Urinary bladder (tissue), 4 donors: ENCODE data around the gene VRK1. TPM values are rescaled to one million over a fixed set of nuclear protein-coding genes. Genes with fewer than 3 reads are reported as not detected.

Experiments used
- DNase-seq: peaks from one replicate; pipeline ENCODE4 v3.0.0-alpha.2; 2015; ENCODE audit errors: extremely low spot score
- H3K27ac ChIP-seq: one replicate; pipeline ENCODE4 v1.5.1; 2013; ENCODE audit warnings: low read depth, mild to moderate bottlenecking, moderate library complexity
- H3K36me3 ChIP-seq: one replicate; pipeline ENCODE4 v1.6.1; 2013; ENCODE audit warnings: mild to moderate bottlenecking, moderate library complexity; ENCODE audit not compliant: insufficient read depth
- H3K4me1 ChIP-seq: one replicate; pipeline ENCODE4 v1.6.1; 2013; ENCODE audit warnings: mild to moderate bottlenecking, moderate library complexity; ENCODE audit not compliant: insufficient read depth
- H3K4me3 ChIP-seq: one replicate; pipeline ENCODE4 v1.5.1; 2013; ENCODE audit warnings: low read depth, low read length
- WGBS: extraction: QIAGEN DNeasy Blood & Tissue Kit; methylation state at CpG from one replicate; pipeline ENCODE4 v1.1.7; 2013; 5-methylcytosine and 5-hydroxymethylcytosine counted together
- polyA plus RNA-seq: library from polyadenylated mRNA; stranded (reverse); fragments of 200-250 nt; gene quantifications from one replicate; pipeline ENCODE4 v1.2.3, GENCODE V29; 2013
- total RNA-seq: library from RNA; depleted of rRNA; stranded (reverse); fragments of >200 nt; gene quantifications from one replicate; pipeline ENCODE4 v1.2.3, GENCODE V29; 2014
- donor health status: healthy with polysubstance abuse.
- donor health status: healthy.

Gene VRK1
- total and polyA plus RNA-seq, 2 donors, result 9.0 to 37.5 TPM

GRCh38 chr14:96798956-96799355 lies 1.8 kb downstream of the VRK1 start:
- Histone ChIP-seq H3K36me3 (no peaks in the 10 kb centered on the region), H3K4me1 (no peaks in the 10 kb centered on the region), H3K27ac (no peak overlapping the region), H3K4me3 (no peak overlapping the region)
- no peak for DNase-seq
- 95% methylated on average over 1 of the region's 1 CpG for WGBS

DNA sequence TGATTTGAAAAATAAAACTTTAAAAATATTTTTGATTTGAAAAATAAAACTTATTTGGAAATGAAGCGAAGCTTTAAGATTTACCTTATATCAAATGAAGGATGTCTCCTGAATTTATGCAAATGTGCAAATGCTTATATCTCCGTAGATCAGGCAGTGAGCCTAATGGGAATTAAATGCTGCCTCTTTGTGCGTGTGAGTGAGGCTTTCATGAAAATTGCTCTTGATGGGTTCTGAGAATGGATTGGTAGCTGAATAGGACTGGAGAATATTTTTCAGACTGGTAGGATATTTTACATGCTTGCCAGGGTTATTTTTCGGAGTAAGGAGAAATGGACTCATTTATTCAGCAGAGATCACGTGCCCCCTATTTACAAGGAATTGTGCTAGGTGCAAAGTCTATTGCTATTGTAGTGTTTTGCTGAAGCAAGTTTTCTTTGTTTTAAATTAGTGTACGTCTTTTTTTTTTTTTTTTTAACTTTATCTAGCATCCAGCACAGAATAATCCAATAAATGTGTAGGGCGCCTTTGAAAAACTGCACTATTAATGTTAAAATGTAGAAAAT lies 2.4 kb downstream of the VRK1 start:
- DNase-seq, result no peak
- H3K27ac ChIP-seq, result no peak overlapping the region
- WGBS, result 91% methylated on average over 7 of the region's 7 CpGs
- no peak overlapping the region for H3K4me3 ChIP-seq
- H3K36me3 ChIP-seq, result no peaks in the 10 kb centered on the region
- no peaks in the 10 kb centered on the region for H3K4me1 ChIP-seq

DNA sequence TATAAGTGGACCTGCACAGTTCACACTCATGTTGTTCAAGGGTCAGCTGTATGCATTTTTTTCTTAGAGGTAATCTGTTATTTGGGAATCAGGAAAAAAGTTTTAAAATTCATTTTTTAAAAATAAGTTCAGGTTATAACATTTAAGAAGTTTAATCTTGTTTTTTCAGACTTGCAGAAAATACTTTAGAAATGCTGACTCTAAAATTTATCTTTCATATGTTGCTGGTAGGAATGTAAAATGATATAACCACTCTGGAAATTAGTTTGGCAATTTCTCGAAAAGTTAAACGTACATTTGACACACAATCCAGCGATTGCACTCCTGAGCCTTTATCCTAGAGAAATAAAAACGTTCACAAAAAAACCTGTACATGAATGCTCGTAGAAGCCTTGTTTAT lies 4.7 kb downstream of the VRK1 start:
- H3K4me1 ChIP-seq, result no peaks in the 10 kb centered on the region
- H3K36me3 ChIP-seq, result no peaks in the 10 kb centered on the region
- no peak overlapping the region for H3K27ac ChIP-seq
- 81% methylated on average over 5 of the region's 5 CpGs for WGBS
- H3K4me3 ChIP-seq, result no peak overlapping the region
- DNase-seq, result no peak

- no peaks in the 10 kb centered on the region for H3K36me3 ChIP-seq
- no peak overlapping the region for H3K27ac ChIP-seq
- H3K4me1 ChIP-seq, result no peaks in the 10 kb centered on the region
- H3K4me3 ChIP-seq, result no peak overlapping the region
- no peak for DNase-seq
- 98% methylated on average over 5 of the region's 5 CpGs for WGBS
Observed at GRCh38 chr14:96802963-96803362, 5.8 kb downstream of the VRK1 start.

DNA sequence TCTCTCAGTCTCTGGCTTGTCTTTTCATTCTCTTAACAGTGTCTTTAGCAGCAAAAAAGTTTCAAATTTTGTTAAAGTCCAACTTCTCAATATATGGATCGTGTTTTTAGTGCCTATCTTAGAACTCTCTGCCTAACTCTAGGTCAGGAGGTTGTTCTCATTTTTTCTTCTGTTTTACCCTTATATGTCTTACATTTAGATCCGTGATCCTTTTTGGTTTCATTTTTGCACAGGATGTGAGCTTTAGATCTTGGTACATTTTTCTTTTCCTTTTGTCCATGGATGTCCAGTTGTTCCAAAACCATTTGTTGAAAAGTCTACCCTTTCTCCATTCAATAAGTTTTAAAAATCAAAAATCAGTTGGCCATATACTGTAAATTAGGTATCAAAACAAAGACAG lies 6.8 kb downstream of the VRK1 start:
- 86% methylated on average over 2 of the region's 2 CpGs for WGBS
- no peak for DNase-seq
- Histone ChIP-seq H3K4me3 (no peak overlapping the region), H3K4me1 (no peaks in the 10 kb centered on the region), H3K36me3 (no peaks in the 10 kb centered on the region), H3K27ac (no peak overlapping the region)

DNA sequence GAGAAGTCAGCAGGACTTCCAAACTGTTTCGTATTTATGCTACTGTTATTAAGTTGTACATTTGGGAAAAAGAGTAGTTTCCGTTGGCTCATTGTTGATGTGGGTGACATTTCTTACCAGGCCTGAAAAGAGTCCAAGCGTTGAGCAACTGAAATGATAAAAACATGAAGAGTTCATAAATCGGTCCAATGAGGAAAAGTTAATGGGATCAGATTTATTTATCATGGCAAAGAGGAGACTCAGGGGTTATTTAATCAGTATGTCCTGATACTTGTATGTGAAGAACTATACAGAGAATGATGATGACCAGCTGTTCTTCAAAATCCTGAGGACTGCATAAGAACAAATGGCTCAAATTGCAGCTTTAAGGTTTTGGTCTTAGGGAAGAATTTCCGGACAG lies 7.7 kb downstream of the VRK1 start:
- H3K27ac ChIP-seq, result no peak overlapping the region
- no peaks in the 10 kb centered on the region for H3K36me3 ChIP-seq
- no peaks in the 10 kb centered on the region for H3K4me1 ChIP-seq
- no peak overlapping the region for H3K4me3 ChIP-seq
- no peak for DNase-seq
- 54% methylated on average over 5 of the region's 5 CpGs for WGBS

DNA sequence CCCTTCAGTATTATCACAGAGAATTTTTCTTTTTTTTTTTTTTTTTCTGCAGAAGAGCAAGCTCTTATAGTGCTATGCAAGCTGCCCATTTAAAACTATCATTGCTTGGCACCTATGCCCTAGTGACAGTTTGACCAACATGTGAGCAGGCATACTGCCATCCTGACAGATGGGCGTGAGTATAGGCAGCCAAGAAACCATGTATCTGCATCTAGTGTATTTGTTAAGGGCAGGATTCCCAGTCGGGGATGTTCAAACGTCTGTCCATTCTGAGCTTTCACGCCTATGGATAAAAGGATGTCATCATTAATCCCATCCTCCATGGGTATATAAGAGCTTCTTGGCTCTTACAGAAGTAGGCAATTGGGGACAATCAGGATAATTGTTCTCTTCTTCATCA lies 8.8 kb downstream of the VRK1 start:
- H3K36me3 ChIP-seq, result no peaks in the 10 kb centered on the region
- H3K4me1 ChIP-seq, result no peaks in the 10 kb centered on the region
- no peak for DNase-seq
- no peak overlapping the region for H3K27ac ChIP-seq
- WGBS, result 68% methylated on average over 4 of the region's 4 CpGs
- no peak overlapping the region for H3K4me3 ChIP-seq

- H3K4me1 ChIP-seq, result no peaks in the 10 kb centered on the region
- H3K27ac ChIP-seq, result no peak overlapping the region
- no peak for DNase-seq
- no peaks in the 10 kb centered on the region for H3K36me3 ChIP-seq
- WGBS, result 85% methylated on average over 3 of the region's 3 CpGs
- H3K4me3 ChIP-seq, result no peak overlapping the region
Observed at GRCh38 chr14:96806836-96807235, 9.7 kb downstream of the VRK1 start.

DNA sequence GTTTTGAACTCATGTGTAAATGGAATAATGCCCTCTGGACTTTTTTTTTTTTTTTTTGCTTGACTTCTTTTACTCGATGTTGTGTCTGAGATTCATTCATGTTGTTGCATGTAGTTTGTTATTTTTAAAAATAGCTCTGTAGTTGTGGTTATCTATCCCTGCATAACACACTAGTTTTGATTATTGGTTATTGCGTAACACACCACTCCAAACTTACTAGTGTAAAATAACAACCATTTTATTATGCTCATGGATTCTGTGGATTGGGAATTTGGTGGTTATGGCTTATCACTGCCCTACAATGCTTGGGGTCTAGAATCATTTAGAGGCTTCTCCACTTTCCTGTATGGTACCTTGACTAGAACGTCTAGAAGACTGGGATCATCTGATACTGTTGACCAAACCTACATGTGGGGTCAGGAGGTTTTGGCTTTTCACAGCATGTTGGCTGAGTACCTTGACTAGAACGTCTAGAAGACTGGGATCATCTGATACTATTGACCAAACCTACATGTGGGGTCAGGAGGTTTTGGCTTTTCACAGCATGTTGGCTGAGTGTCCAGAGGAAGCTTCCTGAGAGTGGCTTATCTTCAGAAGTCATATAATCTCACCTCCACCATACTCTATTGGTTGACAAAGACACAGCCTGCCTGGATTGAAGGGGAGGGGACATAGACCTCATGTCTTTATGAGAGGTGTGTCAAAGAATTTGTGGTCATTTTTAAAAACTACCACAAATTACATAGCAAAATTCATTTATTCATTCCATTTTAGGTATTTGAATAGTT lies 11.6 kb downstream of the VRK1 start:
- Histone ChIP-seq H3K4me1 (no peaks in the 10 kb centered on the region), H3K4me3 (no peak overlapping the region), H3K36me3 (no peaks in the 10 kb centered on the region), H3K27ac (no peak overlapping the region)
- DNase-seq, result no peak
- WGBS, result 91% methylated on average over 4 of the region's 4 CpGs

- no peak overlapping the region for H3K27ac ChIP-seq
- H3K36me3 ChIP-seq, result no peaks in the 10 kb centered on the region
- WGBS, result 84% methylated on average over 2 of the region's 2 CpGs
- no peak for DNase-seq
- H3K4me3 ChIP-seq, result no peak overlapping the region
- H3K4me1 ChIP-seq, result no peaks in the 10 kb centered on the region
Observed at GRCh38 chr14:96811265-96811664, 14.1 kb downstream of the VRK1 start.

- no peak overlapping the region for H3K27ac ChIP-seq
- no peak for DNase-seq
- H3K4me3 ChIP-seq, result no peak overlapping the region
- WGBS, result 78% methylated on average over 3 of the region's 3 CpGs
- no peaks in the 10 kb centered on the region for H3K36me3 ChIP-seq
- H3K4me1 ChIP-seq, result no peaks in the 10 kb centered on the region
Observed at GRCh38 chr14:96811985-96812667, 14.9 kb downstream of the VRK1 start.

DNA sequence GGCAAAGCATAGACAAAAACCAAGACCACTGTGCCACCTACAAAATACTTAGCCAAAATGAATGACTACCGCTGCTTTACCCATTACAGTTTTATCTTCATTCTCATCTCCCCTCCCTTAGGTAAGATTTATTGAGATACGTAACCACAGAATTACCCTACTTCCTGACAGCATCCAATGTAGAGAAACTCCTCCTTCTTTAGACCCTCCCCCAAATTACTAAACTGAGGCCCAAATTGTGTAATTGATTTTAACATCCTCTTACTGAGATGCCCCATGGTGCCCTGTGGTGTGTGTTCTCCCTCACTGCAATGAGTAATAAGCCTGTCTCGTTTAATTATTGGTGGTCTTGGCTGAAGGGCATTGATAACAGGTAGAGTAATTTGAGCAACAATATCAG lies 19.1 kb downstream of the VRK1 start:
- no peaks in the 10 kb centered on the region for H3K4me1 ChIP-seq
- H3K36me3 ChIP-seq, result no peaks in the 10 kb centered on the region
- WGBS, result 92% methylated on average over 3 of the region's 3 CpGs
- no peak overlapping the region for H3K27ac ChIP-seq
- DNase-seq, result no peak
- no peak overlapping the region for H3K4me3 ChIP-seq

DNA sequence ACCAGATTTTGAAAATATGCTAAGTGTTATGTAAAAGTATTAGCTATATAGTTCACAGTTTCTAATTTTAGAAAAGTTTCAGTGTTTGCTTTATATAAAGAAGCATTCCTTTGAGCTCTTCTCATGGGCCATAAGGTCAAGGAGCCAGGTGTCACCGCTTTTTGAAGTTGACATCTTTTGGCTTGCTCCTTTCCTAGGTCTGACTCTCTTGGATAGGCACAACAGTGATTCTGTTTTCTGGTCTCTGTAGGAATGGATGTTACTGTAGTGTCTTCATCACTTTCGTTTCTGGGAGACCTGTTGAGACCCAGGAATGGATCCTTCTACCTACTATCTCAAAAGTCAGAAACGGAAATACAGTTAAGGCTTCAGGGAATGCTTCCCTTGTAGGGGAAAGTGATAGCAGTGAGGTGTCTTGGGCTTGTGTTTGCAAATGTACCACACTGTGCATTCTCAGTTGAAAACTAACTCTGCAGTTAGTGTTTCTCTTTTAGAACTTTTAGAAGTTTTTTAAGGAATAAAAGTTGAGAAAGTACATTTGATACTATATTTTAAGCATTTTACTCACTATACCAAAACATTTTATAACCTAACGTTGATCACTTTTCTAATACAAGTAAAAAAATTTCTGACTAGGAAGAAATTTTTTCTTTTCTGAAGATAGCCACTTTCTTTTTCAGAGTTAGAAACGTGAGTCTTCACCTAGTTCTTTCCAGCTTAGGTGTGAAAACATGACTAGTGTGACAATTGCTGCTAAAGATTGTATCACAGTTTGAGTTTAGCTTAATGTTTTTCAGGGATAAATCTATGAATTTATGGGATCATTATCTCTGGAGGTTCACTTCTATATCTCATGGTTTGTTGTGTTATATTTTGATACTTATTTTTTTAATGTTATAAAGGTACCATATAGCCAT lies 20.8 kb downstream of the VRK1 start:
- no peaks in the 10 kb centered on the region for H3K36me3 ChIP-seq
- no peak overlapping the region for H3K4me3 ChIP-seq
- DNase-seq, result no peak
- H3K27ac ChIP-seq, result no peak overlapping the region
- H3K4me1 ChIP-seq, result no peaks in the 10 kb centered on the region
- 74% methylated on average over 5 of the region's 5 CpGs for WGBS
